8988T (cell line): ENCODE measurements around the gene LTN1.
"Not testable (repeated sequence)": the region's sequence is repeated elsewhere in the genome, so short reads cannot be mapped to it uniquely, and the experiment has no call there.

Source experiments
- DNase-seq: peaks from one replicate; pipeline ENCODE4 v3.0.0; 2011

LTN1 gene

DNA sequence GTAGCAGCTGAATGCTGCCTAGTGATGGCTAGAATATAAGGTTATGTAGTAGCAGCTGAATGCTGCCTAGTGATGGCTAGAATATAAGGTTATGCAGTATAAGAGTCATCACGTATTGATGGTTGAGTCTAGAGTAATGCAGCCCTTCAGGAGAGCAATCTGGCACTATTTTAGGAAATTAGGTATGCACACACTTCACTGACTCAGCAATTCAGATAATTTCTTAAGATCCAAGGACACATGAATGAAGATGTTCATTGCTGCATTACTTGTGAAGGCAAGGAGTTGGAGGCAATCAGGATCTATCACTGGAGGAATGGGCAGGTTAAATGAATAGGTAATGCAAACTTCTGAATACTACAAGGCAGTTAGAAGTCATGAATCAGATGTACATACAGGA is 13.6 kb downstream of the LTN1 start:
- no peak for DNase-seq

DNA sequence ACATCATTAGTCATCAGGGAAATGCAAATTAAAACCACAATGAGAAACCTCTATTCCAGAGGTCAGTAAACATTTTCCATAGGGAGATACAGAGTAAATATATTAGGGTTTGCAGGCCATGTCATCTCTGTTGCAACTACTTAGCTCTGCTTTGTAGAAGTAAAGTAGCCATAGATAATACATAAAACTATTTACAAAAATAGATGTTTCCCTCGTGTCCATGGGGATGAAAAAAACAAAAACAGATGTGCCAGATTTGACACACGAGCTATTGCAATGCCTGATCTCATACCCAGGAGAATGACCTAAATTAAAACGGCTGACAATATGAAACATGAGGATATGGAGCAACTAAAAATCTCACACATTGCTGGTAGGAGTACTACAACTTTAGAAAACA is 17.3 kb downstream of the LTN1 start:
- no peak for DNase-seq

DNA sequence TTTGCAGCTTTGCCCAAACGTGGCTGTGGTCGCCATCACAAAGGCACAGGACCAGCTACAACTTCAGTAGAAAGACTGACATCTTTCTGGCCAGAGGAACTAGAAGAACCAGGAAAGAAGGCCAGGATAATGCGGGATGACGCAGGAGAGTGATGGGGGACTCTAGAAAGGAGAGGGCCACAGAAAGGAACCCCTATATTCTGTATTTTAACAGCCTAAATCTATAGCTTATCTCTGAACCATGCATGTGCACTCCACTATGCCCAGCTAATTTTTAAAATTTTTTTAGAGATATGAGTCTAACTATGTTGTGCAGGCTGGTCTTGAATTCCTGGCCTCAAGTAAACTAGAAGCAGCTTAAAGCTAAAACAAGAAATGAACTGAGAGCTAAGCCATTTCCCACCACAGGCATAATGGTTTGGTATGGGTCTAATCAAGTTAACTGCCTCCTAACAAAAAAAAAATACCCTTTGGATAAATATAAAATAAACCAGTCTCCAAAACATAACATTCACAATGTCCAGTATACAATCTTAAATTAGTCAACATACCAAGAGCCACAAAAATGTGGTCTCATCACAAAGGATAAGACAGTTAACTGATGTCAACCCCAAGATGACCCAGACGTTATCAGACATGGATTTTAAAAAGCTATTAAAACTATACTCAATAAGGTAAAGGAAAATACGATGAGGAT is 18.0 kb downstream of the LTN1 start:
- no peak for DNase-seq

DNA sequence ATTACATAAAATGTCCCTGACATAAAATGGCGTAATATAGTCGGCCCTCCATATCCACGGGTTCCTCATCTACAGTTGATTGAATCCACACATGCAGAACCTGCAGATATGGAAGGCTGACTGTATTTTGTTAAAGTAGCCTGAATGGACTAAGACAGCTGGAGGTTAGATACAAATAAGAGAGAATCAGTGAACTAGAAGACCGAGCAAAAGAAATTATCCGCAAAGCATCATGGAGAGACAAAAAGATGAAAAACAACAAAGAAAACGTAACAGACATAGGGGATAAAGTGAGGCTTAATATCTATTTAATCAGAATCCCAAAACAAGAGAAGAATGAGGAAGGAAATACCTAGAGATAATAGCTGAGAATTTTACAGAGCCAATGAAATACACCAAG is 20.3 kb downstream of the LTN1 start:
- DNase-seq: no peak

DNA sequence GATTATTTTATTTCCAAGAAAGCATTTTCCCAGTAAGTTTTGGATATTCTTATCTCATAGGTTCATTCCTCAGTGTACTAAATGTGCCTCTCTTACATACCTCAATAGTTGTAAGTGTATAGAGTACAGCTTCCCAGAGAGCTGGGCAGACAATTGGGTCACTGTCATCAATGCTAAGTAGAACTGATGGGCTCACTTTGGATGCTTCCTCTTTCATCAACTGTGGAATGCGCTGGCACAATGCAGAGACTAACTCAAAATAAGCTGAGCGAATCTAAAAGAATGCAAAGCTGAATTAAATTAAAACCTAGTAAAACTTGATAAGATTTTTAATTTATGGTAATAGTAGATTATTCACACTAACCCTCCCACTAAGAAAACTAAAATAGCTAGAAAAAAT is 21.5 kb downstream of the LTN1 start:
- DNase-seq: no peak

DNA sequence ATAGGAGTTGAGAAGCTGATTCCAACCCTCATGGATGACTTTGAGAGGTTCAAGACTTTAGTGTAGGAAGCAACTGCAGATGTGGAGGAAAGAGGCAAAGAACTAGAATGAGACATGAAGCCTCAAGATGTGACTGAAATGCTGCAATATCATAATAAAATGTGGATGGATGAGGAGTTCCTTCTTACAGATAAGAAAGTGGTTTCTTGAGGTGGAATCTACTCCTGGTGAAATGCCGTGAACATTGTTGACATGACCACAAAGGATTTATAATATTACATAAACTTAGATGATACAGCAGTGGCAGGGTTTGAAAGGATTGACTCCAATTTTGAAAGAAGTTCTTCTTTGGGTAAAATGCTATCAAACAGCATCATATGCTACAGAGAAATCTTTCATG is 28.8 kb downstream of the LTN1 start:
- DNase-seq: no peak

DNA sequence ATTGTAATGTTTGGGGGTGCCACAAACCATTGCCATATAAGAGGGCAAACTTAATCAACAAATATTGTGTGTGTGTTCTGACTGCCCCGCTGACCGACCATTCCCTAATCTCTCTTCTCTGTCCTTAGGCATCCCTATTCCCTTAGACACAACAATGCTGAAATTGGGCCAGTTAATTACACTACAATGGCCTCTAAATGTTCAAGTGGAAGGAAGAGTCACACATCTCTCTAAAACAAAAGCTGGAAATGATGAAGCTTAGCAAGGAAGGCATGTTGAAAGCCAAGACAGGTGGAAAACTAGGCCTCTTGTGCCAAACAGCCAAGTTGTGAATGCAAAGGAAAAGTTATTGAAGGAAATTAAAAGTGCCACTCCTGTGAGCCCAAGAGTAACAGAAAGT is 30.2 kb downstream of the LTN1 start:
- DNase-seq: no peak

DNA sequence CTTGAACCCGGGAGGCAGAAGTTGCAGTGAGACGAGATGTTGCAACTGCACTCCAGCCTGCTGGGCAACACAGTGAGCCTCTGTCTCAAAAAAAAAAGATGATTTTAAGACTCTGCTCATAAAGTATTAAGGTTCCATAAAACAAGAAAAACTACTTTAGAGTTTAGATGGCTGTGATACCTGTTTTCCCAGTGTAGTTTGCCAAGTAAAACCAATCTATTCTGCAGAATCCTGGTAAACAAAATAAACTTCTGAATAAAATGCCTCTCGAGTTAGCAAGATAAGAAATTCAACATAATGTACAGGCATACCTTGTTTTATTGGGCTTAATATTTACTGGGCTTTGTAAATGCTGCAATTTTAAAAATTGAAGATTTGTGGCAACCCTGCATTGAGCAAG is 30.8 kb downstream of the LTN1 start:
- DNase-seq: no peak

DNA sequence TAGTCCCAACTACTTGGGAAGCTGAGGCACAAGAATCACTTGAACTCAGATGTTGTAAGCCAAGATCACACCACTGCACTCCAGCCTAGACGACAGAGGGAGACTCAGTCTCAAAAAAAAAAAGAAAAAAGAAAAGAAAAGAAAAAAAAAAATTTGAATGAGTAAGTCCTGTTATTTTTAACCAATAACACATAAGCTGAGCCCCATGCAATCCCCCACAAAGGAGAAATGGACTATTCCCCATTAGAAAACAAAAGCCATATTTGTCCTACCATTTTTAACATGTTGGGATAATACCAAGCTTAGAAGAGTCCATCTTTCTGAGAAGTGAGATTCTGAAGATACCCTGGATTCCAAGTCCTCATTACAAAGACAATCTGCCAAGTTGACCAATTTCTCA is 32.4 kb downstream of the LTN1 start:
- DNase-seq: no peak

DNA sequence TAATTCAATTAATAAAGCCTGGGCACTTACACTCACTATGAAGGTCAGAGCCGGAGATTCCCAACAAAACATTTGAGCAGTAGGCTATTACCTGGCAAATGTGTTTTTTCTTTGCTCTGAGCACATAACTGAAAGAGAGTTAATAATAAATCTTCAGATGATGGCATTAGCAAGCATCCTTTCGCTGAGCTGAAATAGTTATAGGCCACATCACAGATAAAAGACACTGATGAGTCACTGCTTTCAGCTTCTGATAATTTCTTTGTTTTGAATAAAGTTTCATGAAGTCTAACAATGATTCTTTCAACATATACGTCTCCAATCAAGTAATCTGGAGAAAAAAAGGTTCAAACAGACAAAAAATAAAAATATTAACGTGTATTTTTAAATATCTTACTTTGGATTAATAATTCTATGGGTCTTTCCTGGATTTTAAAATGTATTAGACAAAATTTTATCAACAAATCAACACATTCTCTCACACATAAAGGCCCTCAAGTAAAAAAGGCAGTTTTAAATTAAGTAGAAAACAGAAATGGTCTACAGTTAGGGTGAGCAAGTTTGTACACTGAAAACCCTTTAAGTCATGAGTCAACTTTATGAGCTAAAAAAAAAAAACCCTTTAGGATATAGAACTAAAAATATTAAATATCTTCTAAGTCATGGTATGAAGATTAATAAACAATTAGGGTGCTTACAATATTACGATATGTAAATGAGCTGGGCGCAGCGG is 33.1 kb downstream of the LTN1 start:
- DNase-seq: no peak

DNA sequence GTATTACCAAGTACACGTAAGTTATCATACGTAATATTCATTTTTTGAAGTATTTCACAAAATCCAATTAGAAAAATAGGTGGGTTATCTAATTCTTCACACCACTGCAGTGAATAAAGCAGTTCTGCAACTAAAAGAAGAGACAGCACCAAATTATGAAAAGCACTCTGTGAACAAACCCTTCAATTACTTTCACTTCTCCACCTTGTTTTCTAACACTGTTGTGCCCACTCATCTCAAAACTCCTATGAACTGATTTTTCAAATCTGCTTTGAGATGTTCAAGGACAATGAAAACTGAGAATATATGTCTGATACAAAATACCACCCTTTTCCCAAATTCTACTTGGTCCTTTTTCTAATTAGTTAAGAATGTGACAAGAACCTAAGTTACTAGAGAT is 39.4 kb downstream of the LTN1 start:
- no peak for DNase-seq

DNA sequence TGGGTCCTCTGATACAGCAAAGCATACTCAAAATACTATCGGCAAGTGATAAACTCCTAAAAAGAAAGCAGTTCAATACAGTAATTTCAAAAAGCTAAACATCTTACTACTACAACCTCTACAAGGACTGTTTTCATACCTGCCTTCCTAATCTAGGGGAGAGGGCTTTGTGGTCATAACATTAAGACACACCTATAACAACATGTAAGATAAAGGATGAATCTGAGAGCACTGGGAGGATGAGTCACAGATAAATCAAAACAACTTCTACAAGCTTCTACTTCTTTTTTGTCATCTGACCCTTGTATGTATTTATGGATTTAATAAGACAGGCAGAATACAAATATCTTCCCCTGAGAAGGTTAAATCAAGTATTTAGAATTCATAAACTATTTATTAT is 40.0 kb downstream of the LTN1 start:
- DNase-seq: no peak

DNA sequence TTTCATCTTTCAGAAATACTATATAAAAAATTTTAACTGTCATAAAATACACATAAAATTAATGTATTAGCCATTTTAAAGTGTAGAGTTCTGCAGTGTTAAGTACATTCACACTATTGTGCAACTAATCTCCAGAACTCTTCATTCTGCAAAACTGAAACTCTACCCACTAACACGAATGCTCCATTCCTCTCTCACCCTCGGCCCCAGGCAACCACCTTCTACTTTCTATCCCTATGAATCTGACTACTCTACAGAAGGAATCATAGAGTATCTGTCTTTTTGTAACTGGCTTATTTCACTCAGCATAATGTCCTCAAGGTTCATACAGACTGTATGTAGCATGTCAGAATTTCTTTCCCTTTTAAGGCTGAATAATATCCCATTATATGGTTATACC is 43.4 kb downstream of the LTN1 start:
- no peak for DNase-seq

DNA sequence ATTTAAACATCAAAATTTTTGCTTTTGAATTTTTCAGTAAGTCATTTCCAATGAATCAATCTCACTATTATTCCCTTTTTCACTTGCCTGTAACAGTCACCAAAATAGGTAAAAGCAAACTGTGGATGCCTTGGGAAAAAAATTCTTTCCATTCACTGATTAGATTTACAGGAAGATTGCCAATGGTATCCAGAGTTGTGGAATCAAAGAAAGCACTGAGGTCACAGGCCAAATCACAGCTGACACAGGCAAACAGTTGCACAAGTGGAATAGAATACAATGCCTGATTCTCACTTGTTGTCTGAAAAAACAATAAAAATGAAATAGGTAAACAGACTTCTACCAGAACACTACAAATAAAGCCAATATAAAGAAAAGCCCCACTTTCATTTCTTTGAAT is 48.4 kb downstream of the LTN1 start:
- DNase-seq: no peak

DNA sequence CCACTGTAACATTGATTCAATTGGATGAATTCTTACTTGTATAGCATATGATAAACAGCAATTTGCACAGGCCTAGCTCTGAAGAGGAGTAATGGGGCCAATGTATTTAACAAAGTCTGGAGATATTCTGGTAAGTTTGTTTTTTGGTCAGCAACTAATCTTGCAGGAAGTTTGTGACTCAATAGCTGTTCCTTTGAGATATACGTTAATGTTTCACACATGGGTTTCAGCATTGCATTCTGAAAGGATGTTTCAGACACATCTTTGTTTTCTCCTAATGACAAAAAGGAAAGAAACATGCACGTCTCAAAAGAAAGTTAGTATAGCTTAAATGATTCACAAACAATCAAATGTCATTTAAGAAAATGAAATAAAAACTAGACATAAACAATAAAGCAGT is 49.0 kb downstream of the LTN1 start:
- no peak for DNase-seq

DNA sequence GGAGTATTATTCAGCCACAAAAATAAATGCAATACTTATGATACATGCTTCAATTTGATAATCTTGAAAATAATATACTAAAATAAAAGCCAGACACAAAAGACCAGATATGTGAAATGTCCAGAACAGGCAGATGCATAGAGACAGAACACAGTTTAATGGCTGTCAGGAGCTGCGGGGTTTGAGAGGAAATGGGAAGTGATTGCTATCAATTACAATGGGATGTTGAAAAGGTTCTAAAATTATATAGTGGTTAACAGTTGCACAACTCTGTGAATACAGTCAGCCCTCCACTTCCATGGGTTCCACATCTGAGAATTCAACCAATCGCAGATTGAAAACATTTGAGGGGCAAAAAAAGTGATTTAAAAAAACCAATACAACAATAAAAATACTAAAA is 54.0 kb downstream of the LTN1 start:
- no peak for DNase-seq

DNA sequence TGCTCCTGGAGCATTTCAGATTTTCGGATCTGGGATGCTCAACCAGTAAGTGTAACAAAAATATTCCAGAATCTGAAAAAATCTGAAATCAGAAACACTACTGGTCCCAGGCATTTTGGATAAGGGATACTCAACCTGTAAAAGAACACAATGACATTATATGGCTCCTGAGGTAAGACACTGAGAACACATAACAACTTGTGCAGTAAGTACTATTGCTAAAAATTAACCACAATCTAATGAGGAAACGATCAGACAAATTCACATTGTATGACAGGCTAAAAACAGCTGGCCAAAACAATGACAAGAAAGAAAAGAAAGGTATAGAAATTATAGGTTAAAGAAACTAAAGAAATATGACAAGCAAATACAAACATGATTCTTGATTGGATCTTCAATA is 54.9 kb downstream of the LTN1 start:
- no peak for DNase-seq

DNA sequence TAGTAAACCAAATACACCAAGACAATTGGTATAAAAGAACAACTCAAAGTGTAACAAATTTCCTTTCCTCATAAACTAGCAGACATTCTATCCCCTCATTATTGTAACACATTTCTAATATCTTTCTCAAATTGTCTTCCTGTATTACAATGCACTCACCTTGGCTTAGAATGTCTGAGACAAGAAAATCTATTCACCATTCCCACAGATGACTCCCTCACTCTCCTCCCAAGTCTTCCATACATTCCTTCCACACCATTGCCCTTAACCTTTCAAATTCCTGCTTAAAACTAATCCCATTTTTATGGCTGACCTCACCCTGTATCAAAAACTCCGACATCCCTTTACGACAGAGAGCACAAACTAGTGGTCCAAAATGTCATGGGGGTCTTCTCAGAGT is 56.0 kb downstream of the LTN1 start:
- no peak for DNase-seq

DNA sequence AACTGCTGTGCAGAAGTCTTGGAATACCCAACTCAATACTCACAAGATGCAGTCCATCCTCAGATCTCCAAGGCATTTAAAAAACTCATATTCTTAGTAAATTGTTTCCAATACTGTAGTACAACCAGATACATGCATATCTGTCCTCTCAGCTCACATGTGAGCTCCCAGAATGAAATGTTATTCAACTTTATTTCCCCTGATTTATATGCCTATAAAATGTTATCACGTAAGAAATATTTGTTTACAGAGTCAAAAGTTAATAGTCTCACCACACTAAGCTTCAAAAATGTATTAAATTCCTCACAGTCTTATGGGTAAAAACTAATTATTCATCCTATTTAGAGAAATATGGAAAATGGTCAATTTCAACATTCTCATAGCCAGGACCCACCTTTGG is 56.6 kb downstream of the LTN1 start:
- no peak for DNase-seq

DNA sequence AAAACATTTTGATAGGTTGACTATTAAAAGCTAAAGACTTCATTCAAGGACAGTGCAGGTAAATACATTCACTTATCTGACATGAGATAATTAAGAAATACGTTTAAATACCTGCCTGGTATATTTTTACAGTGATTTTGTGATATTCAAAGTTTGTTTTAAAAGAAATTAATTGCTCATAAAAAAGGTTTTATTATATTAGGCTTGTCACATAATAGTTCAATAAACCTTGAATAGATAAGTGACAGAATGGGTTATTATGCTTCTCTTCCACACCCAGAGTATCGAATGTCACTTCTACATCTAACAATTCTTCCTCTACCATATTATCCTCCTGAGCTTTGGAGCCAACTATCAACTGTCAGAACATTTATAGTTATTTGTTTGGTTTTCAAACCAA is 60.0 kb downstream of the LTN1 start:
- no peak for DNase-seq

DNA sequence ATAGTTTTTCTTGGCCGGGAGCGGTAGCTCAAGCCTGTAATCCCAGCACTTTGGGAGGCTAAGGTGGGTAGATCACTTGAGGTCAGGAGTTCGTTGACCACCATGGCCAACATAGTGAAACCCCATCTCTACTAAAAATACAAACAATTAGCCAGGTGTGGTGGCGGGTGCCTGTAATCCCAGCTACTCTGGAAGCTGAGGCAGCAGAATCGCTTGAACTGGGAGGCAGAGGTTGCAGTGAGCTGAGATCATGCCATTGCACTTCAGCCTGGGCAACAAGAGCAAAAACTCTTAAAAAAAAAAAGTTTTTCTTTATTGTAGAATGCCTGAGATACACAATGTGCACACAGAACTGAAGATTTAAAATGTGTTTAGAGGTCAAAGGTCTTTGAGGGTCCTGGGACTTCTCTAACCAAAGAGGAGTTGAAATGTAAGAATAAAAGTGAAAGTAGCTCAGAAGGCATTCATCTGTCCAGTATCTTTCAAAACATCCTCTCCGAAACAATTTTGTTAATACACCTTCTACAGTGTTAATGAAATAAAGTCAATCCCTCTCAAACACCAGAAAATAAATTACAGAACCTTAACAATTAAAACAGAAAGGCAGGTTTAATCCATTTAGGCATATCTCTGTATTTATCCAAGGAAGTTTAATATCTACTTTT is 60.8 kb downstream of the LTN1 start:
- not testable (repeated sequence) for DNase-seq

DNA sequence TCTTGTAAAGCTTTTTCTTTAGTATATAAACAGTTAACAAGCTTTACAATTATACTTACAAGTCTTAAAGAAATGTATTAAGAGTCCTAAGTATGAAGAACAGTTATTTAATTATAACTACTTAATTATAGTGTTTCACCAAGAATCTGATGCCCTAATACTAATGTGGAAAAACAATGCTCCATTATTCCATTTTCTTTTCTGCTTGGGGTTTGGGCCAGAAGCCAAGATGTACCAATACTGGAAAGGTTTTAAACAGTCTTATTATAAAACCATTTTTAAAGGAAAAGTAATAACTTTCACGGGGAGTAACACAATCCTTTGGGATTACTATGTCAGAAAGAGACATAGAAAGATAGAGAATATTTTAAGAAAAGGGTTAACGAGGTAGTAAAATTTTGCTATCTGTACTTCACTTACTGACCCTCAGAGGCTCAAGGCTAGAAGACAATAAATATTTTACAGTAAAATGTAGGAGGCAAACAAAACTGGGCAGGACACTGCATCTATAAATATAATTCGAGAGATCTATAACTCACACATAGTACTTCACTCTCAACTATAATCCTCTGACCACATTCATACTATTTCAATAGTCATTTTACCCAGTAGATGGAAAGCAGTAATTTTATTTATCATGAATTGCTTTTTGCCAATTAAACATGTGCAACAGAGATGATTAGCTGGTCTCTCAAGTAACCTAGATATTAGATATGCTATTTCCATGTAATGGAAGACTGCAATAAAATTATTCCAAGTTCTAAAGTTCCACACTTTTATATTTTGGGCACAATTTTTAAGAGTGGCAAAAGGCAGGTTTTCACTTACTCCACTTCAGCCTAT is 63.9 kb downstream of the LTN1 start:
- no peak for DNase-seq

DNA sequence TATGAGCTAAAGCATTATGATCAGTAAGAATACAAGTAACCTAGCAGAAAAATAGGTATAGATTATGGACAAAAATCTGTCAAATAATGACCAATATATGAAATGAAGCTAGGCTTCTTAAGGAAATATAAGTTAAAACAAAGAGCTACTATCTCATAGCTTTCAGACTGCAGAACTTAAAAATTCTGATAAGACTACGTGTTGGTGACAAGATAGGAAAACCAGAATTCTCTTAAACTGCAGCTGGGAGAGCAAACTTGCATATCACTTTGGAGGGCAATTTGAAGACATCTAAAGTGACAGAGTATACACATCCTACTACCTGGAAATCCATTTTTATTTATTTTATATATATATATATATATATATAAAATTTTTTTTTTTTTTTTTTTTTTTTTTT is 65.5 kb downstream of the LTN1 start:
- no peak for DNase-seq
